Measurements from ENCODE around the gene SIRT7.

DNA sequence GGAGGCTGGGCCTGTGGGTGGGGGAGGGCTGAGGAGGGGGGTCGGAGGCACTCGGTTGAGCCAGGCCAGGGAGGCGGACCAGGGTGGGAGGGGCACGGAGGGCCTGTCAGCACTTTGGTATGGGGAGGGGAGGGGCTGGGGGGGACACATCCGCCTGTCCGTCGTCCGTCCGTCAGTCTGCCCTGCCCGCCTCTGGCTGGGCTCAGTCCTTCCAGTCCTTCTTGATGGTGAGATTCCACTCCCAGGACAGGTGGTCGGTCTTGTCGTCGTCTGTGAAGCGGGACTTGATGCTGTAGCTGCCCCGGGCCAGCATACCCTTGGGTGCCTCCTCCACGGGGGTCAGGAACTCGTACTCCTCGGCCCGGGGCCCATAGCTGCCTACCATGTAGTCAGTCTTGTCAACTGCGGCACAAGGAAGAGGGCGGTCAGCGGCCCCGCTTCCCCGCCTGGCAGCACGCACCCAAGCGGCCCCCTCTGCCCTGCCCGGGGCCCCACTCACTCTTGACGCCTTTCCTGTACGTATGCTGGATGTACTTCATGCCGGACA is 49.2 kb downstream of the SIRT7 start:
- TF ChIP-seq, protein P1, sequence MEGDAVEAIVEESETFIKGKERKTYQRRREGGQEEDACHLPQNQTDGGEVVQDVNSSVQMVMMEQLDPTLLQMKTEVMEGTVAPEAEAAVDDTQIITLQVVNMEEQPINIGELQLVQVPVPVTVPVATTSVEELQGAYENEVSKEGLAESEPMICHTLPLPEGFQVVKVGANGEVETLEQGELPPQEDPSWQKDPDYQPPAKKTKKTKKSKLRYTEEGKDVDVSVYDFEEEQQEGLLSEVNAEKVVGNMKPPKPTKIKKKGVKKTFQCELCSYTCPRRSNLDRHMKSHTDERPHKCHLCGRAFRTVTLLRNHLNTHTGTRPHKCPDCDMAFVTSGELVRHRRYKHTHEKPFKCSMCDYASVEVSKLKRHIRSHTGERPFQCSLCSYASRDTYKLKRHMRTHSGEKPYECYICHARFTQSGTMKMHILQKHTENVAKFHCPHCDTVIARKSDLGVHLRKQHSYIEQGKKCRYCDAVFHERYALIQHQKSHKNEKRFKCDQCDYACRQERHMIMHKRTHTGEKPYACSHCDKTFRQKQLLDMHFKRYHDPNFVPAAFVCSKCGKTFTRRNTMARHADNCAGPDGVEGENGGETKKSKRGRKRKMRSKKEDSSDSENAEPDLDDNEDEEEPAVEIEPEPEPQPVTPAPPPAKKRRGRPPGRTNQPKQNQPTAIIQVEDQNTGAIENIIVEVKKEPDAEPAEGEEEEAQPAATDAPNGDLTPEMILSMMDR (IDR thresholded peaks at IDR 0.05), result no peak
- no peak for TF ChIP-seq POLR2A (IDR thresholded peaks at IDR 0.05)

All from ovary (tissue), 3 donors.